OCI-LY7 (cell line): ENCODE measurements around the gene PRAF2.

ENCODE experiments used
- EZH2phosphoT487 ChIP-seq: fragments of 200-600 bp; sonication (generic); IDR thresholded peaks from 2 replicates; pipeline ENCODE4 v1.6.1; 2018; ENCODE audit warnings: low read depth, borderline replicate concordance, mild to moderate bottlenecking, mixed run types, antibody characterized with exemption, low read length, moderate library complexity, mixed read lengths
- TF ChIP-seq, protein P1 (sequence below): fragments of 200-600 bp; sonication (generic); conservative IDR thresholded peaks from 2 replicates; pipeline ENCODE4 v1.5.1; 2014; ENCODE audit warnings: mild to moderate bottlenecking, antibody characterized with exemption, low read length, moderate library complexity, mixed read lengths

DNA sequence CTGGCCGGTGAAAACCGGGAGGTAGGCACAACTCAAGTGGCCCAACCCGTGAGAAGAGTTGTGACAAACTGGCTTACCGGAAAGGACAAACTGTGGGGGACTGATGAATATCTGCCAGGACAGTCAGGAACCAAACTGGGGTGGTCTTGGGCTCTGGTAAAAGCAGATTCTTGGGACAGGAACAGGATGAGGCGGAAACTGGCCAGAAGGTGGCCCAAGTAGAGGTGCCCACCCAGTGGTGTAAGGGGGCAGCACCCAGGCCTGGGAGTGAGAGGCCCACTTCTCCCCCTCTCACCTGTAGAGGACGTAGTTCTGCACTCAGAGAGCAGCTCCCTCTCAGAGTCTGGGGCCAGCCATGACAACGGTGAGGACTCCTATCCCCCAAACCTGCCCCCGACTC, 9.1 kb downstream of the PRAF2 start:
- TF ChIP-seq, protein P1, sequence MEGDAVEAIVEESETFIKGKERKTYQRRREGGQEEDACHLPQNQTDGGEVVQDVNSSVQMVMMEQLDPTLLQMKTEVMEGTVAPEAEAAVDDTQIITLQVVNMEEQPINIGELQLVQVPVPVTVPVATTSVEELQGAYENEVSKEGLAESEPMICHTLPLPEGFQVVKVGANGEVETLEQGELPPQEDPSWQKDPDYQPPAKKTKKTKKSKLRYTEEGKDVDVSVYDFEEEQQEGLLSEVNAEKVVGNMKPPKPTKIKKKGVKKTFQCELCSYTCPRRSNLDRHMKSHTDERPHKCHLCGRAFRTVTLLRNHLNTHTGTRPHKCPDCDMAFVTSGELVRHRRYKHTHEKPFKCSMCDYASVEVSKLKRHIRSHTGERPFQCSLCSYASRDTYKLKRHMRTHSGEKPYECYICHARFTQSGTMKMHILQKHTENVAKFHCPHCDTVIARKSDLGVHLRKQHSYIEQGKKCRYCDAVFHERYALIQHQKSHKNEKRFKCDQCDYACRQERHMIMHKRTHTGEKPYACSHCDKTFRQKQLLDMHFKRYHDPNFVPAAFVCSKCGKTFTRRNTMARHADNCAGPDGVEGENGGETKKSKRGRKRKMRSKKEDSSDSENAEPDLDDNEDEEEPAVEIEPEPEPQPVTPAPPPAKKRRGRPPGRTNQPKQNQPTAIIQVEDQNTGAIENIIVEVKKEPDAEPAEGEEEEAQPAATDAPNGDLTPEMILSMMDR, result no peak
- no peak for TF ChIP-seq EZH2phosphoT487
